Activated CD4-positive, alpha-beta T cell treated with anti-CD3 and anti-CD28 coated beads, Interleukin-2, amount 50 U/mL, for 16 hours (primary cell): ENCODE data around the gene THAP3.
"Not testable (repeated sequence)": the region's sequence is repeated elsewhere in the genome, so short reads cannot be mapped to it uniquely, and the experiment has no call there.

ENCODE experiments used
- DNase-seq: peaks from one replicate; pipeline ENCODE4 v3.0.0-alpha.2; 2020

Gene THAP3

GRCh38 chr1:6635910-6636760, 11.5 kb downstream of the THAP3 start:
- no peak for DNase-seq

DNA sequence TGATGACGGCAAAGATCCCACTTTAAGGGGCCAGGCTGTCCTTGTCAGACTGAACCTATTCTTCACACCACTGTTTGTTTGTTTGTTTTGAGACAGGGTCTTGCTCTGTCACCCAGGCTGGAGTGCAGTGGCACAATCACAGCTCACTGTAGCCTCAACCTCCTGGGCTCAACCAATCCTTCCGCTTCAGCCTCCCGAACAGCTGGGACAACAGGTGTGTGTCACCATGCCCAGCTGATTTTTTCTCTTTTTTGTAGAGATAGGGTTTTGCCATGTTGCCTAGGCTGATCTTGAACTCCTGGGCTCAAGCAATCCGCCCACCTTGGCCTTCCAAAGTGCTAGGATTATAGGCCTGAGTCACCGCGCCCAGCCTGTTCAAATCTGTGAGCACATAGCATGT, 12.1 kb downstream of the THAP3 start:
- not testable (repeated sequence) for DNase-seq

- DNase-seq: no peak
Observed at GRCh38 chr1:6637770-6638169, 13.1 kb downstream of the THAP3 start.

- DNase-seq: no peak
Observed at GRCh38 chr1:6638226-6638625, 13.6 kb downstream of the THAP3 start.

DNA sequence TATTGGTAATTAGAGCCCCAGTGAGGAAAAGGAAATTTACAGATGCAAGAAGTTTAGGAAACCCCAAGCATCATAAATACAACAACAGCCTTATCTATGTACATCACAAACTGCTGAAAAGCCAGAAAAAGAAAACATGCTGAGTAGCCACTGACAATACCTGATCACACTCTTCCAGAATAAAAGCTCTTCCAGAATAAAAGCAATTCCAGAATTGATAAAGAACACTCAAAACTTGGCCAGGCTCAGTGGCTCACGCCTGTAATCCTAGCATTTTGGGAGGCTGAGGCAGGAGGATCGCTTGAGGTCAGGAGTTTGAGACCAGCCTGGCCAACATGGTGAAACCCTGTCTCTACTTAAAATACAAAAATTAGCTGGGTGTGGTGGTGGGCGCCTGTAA, 16.2 kb downstream of the THAP3 start:
- DNase-seq: not testable (repeated sequence)

GRCh38 chr1:6645018-6645417, 20.4 kb downstream of the THAP3 start:
- DNase-seq: no peak

DNA sequence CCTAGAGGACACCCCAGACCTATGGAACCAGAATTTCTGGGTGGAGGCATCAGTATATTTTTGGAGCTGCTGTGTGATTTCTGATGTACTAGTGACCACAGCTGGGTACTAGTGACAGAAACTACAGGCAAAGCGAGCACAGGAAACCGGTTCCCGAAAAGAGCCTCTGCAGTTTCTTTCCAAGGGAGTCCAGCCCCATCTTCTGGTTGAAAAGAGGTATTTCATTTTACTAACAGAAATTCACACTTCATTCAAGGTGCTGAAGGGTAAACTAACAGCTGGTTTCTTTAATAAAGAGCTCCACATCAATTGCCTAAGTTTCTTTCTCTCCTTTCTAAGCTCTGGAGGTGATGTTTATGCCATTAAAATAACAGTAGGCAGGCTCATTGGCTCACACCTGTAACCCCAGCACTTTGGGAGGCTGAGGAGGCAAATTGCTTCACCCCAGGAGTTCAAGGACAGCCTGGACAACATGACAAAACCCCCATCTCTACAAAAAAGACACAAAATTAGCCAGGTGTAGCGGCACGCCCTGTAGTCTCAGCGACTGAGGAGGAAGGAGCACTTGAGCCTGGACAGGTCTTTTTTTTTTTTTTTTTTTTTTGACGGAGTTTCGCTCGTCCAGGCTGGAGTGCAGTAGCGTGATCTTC, 22.0 kb downstream of the THAP3 start:
- DNase-seq: peak; percentile 45

- DNase-seq: no peak
Observed at GRCh38 chr1:6648556-6648955, 23.9 kb downstream of the THAP3 start.

DNA sequence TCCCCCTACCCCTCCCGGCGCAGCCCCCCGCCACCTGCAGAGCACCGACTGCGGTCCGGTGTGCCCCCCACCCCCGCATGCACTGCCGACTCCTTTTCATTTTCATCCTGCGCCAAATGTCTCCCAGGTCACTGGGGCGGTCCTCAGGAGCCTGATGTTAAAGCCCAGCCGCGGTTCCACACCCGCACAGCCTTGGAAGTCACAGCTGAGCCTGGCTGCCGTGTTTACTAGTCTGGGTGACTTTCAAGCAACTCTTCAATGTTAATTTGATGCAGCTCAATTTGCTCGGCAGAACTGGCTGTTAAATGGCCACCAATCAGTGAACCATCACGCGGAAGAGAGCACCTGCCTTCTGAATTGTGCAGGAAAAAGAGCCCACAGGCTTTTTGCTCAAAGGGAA, 27.2 kb downstream of the THAP3 start:
- DNase-seq: no peak

DNA sequence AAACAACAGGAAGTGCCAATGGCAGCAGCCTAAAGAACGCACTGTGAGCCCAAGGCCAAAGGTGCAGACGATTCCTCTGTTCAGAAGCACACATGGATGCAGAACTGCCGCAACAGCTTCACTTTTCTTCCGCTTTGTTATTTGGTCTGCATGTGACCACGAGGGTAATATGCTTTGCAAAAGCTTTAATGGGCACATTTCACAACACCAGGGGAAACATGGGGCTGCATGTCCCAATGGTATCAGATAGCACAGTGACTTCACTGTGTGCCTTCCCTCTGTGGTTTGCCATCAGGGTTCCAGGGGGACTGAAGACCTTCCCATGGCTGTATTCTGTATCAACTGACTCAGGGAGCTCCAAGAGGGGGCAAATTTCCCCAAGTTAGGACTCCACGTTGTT, 28.3 kb downstream of the THAP3 start:
- no peak for DNase-seq

GRCh38 chr1:6653436-6654290, 29.0 kb downstream of the THAP3 start:
- no peak for DNase-seq

- no peak for DNase-seq
Observed at GRCh38 chr1:6657138-6657537, 32.5 kb downstream of the THAP3 start.

DNA sequence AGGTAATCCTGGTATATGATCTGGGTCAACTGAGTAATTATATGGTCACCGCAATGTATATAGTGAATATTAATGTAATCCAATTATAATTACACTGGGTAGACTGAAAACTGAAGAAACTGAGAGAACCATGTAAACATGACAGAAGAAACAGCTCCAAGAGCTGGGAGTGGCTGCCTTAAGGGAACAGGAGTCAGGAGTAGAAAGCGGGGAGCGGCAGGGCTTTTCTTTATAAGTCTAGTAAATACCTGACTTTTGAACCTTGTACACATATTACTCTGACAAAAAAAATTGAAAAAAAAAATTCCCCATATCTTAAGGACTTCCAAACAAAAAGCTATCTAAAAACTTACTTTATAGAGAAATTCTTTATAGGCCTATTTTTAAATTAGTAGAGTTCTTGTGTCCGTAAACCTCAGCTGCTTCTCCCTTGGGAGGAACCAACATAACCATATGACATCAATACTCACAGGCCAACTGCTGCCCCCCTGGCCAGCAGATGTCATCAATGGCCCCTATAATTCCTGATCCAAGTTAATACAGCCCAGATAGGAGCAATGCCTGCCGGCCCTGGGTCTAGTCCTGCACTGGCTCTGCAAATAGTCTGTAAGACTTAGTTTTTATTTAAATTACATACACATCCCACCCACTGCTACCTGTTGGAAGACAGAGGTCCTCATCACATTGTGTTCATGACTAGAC, 33.8 kb downstream of the THAP3 start:
- no peak for DNase-seq

DNA sequence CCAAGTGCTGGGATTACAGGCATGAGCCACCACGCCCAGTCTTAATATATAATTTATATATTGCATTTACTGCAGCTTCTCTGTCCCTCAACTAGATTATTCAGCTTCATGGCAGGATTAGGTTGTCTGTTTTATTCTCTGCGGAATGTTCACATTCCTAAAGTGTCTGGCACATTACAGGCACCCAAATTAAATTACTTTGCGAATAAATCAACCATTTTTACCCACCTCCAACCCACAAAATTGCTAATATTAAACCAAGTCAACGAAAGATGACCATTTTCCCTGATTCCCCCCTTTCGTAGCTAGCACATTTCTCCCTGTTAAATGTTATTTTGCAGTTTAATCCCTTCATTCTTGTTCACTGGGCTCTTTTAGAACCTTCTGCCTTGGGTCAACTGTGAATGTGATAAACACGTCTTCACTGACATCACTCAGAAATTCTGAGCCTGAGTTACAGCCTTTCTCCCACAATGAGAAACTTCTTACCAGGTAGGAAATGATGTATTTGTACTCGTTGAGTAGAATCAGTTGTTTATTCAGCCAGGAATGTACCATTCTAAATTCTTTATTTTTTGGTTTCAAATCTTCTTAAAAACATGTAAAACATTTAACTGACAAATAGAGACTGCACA, 35.9 kb downstream of the THAP3 start:
- DNase-seq: no peak

GRCh38 chr1:6662468-6662867, 37.8 kb downstream of the THAP3 start:
- DNase-seq: not testable (repeated sequence)

GRCh38 chr1:6666696-6667095, 42.0 kb downstream of the THAP3 start:
- no peak for DNase-seq

- no peak for DNase-seq
Observed at GRCh38 chr1:6667139-6667538, 42.5 kb downstream of the THAP3 start.

DNA sequence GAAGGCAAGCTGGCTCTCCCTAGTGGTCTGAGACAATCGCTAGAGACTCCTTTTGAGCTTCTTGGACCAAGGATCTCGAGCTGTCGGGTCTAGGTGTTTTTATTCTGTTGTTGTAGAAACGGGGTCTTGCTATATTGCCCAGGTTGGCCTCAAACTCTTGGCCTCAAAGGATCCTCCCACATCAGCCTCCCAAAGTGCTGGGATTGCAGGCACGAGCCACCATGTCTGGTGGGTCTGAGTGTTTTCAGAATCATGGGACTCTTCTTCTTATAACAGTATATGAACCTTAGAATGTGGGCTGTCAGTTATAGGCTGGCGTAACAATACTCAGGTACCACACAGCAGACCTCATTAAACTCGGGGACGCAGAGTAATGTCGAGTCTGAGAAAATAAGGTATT, 43.8 kb downstream of the THAP3 start:
- DNase-seq: no peak

DNA sequence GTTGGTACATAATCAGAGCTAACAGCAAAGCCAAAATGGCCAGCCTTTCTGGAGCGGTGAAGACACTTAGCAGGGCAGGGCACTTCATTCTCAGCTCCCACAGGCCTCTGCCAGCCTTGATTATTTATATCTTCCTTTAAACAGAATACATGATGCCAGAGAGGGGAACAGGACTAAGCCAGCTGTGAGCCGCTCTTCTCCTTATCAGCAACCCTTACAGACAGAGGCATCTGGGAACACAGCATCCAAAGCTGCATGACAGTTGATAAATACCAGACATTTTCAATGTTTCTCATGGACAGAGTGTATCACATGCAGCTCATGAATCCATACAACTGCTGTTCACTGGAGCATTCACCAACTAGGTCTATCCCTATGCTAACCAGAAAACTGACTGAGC, 47.9 kb downstream of the THAP3 start:
- no peak for DNase-seq

GRCh38 chr1:6673816-6674398, 49.2 kb downstream of the THAP3 start:
- DNase-seq: peak; percentile 15

DNA sequence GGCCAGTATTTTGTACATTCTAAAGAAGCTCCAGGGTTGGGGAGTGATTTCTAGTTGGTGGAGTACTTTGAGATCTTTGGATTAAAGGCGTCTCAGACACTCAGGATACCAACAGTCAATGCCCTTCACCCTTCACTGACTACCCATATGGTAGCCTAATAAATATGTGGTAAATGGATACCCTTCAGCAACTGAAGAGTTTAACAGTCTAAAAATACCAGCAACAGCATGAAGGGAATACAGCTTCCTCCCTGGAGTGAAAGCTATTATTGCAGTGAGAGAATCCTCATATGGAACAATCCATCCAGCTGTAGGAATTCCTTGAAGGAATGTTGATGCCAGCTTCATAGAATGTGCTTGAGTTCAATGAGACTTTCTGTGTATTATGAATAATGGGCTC, 50.1 kb downstream of the THAP3 start:
- no peak for DNase-seq

- DNase-seq: no peak
Observed at GRCh38 chr1:6675941-6676340, 51.3 kb downstream of the THAP3 start.
